ENCODE data around the gene GULP1. TPM values are rescaled to one million over a fixed set of nuclear protein-coding genes. Genes with fewer than 3 reads are reported as not detected.

GULP1 gene
- total RNA-seq, 1 experiment from 2014 or later = 76.0 TPM

DNA sequence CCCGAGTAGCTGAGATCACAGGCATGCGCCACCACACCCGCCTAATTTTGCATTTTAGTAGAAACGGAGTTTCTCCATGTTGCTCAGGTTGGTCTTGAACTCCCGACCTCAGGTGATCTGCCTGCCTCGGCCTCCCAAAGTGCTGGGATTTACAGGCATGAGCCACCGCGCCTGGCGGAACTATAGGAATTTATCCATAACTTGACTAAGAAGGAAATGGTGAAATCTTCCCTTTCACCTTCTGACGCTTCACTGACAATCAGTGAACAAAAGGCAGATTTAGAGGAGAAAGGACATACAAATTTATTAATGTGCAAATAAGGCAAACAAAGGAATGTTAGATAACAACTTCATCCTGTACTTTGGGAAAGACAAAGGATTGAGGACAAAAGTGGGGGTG lies 15.4 kb upstream of the GULP1 start:
- no peak for TF ChIP-seq ZBTB33 (IDR thresholded peaks at IDR 0.05; ENCODE audit: extremely low read depth, insufficient replicate concordance, low read length)
- TF ChIP-seq YY1 (IDR thresholded peaks at IDR 0.05; ENCODE audit: extremely low read depth, insufficient replicate concordance, low read depth, low read length) = no peak
- TF ChIP-seq POLR2AphosphoS5 (IDR thresholded peaks at IDR 0.05; ENCODE audit: low read depth, low read length) = no peak
- no peak for TF ChIP-seq EZH2phosphoT487 (IDR thresholded peaks at IDR 0.05; ENCODE audit: borderline replicate concordance)
- no peak for TF ChIP-seq CBX3 (IDR thresholded peaks at IDR 0.05; ENCODE audit: low read depth)
- Histone ChIP-seq H2AFZ (ENCODE audit: low read depth, low read length, poor library complexity, severe bottlenecking) (no peak overlapping the region), H3K79me2 (ENCODE audit: insufficient read depth, low read length) (no peaks in the 10 kb centered on the region), H3K9me3 (ENCODE audit: control insufficient read depth in 1 of 2, insufficient read depth in 1 of 2, low read depth in 1 of 2, low read length in 2 of 2) (no peaks in the 10 kb centered on the region), H3K9me2 (ENCODE audit: insufficient read depth) (no peaks in the 10 kb centered on the region), H3K36me3 (ENCODE audit: control insufficient read depth in 1 of 2, insufficient read depth in 2 of 2, low read length in 2 of 2) (no peaks in the 10 kb centered on the region), H4K20me1 (ENCODE audit: insufficient read depth) (no peaks in the 10 kb centered on the region), H3K27ac (ENCODE audit: low read depth, low read length) (no peak overlapping the region), H3K4me1 (ENCODE audit: control insufficient read depth in 1 of 2, insufficient read depth in 2 of 2, low read length in 2 of 2) (no peaks in the 10 kb centered on the region), H3K27me3 (ENCODE audit: insufficient read depth, low read length) (no peaks in the 10 kb centered on the region), H3K4me2 (ENCODE audit: low read length) (no peak overlapping the region), H3K4me3 (replicated peaks in 1 of 2; ENCODE audit: low read depth in 1 of 2, low read length in 2 of 2) (no peak overlapping the region), H3K9ac (ENCODE audit: low read length) (no peak overlapping the region)
- intact Hi-C loops (cut with micrococcal nuclease) = no loop called here
- CTCF ChIA-PET = no interaction called here
- RAD21 ChIA-PET (ENCODE audit: low non-redundant PET in 1 of 2, low total read pairs in 2 of 2, uncharacterized antibody in 2 of 2, unreplicated experiment in 2 of 2) = no interaction called here
- DNase-seq (ENCODE audit: low read depth, low spot score) (no peak), ATAC-seq (no peak)
- no TSS peak for BruUV-seq (replicated peaks)
- POLR2A ChIA-PET = no interaction called here

- H3K9ac ChIP-seq (ENCODE audit: low read length) = no peak overlapping the region
- H3K27me3 ChIP-seq (ENCODE audit: insufficient read depth, low read length) = no peaks in the 10 kb centered on the region
- no peaks in the 10 kb centered on the region for H4K20me1 ChIP-seq (ENCODE audit: insufficient read depth)
- DNase-seq (ENCODE audit: low read depth, low spot score) (no peak), ATAC-seq (no peak)
- intact Hi-C loops (cut with micrococcal nuclease) = no loop called here
- no peak overlapping the region for H2AFZ ChIP-seq (ENCODE audit: low read depth, low read length, poor library complexity, severe bottlenecking)
- H3K36me3 ChIP-seq (ENCODE audit: control insufficient read depth in 1 of 2, insufficient read depth in 2 of 2, low read length in 2 of 2) = no peaks in the 10 kb centered on the region
- H3K9me3 ChIP-seq (ENCODE audit: control insufficient read depth in 1 of 2, insufficient read depth in 1 of 2, low read depth in 1 of 2, low read length in 2 of 2) = no peaks in the 10 kb centered on the region
- no peaks in the 10 kb centered on the region for H3K9me2 ChIP-seq (ENCODE audit: insufficient read depth)
- H3K4me3 ChIP-seq (replicated peaks in 1 of 2; ENCODE audit: low read depth in 1 of 2, low read length in 2 of 2) = no peak overlapping the region
- no TSS peak for BruUV-seq (replicated peaks)
- CTCF ChIA-PET = no interaction called here
- RAD21 ChIA-PET (ENCODE audit: low non-redundant PET in 1 of 2, low total read pairs in 2 of 2, uncharacterized antibody in 2 of 2, unreplicated experiment in 2 of 2) = no interaction called here
- POLR2A ChIA-PET = interaction anchor here (2.1 kb wide), 1 partner anchor 15 kb away, joined by 10 read pairs; no protein-coding TSS in a partner anchor
- H3K27ac ChIP-seq (ENCODE audit: low read depth, low read length) = no peak overlapping the region
- H3K4me2 ChIP-seq (ENCODE audit: low read length) = no peak overlapping the region
- H3K79me2 ChIP-seq (ENCODE audit: insufficient read depth, low read length) = no peaks in the 10 kb centered on the region
- H3K4me1 ChIP-seq (ENCODE audit: control insufficient read depth in 1 of 2, insufficient read depth in 2 of 2, low read length in 2 of 2) = no peaks in the 10 kb centered on the region
- TF ChIP-seq EZH2phosphoT487 (IDR thresholded peaks at IDR 0.05; ENCODE audit: borderline replicate concordance) (no peak), EZH2 (IDR thresholded peaks at IDR 0.05) (no peak), POLR2AphosphoS5 (IDR thresholded peaks at IDR 0.05; ENCODE audit: low read depth, low read length) (no peak), ZBTB33 (IDR thresholded peaks at IDR 0.05; ENCODE audit: extremely low read depth, insufficient replicate concordance, low read length) (no peak), SP1 (IDR thresholded peaks at IDR 0.05; ENCODE audit: low read depth) (no peak), SRF (IDR thresholded peaks at IDR 0.05; ENCODE audit: low read depth) (no peak), FOSL1 (IDR thresholded peaks at IDR 0.05; ENCODE audit: low read depth) (no peak), TCF7L2 (IDR thresholded peaks at IDR 0.05; ENCODE audit: borderline replicate concordance, extremely low read depth, insufficient read depth, insufficient read length) (no peak), CBX3 (IDR thresholded peaks at IDR 0.05; ENCODE audit: low read depth) (no peak), YY1 (IDR thresholded peaks at IDR 0.05; ENCODE audit: extremely low read depth, insufficient replicate concordance, low read depth, low read length) (no peak), ZNF274 (IDR thresholded peaks at IDR 0.05; ENCODE audit: low read depth, low read length) (no peak), POLR2A (IDR thresholded peaks at IDR 0.05; ENCODE audit: borderline replicate concordance, extremely low read depth, insufficient read depth, insufficient read length) (no peak)
- TF ChIP-seq, protein P1, sequence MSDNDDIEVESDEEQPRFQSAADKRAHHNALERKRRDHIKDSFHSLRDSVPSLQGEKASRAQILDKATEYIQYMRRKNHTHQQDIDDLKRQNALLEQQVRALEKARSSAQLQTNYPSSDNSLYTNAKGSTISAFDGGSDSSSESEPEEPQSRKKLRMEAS (IDR thresholded peaks at IDR 0.05) = no peak
Measured at GRCh38 chr2:188277786-188278185, 13.9 kb upstream of the GULP1 start.
